RWPE1 (cell line): ENCODE results near the gene ADNP2.

ENCODE experiments used
- CTCF ChIA-PET: fragments of 350-600 bp; sonication (Branson Sonifier 250); formaldehyde crosslinking; extraction: SDS; loops from one replicate; lab custom pipeline; 2021; lab: Yijun Ruan, JAX
- POLR2A ChIA-PET: fragments of 400-600 bp; formaldehyde crosslinking; extraction: SDS; loops from one replicate; lab custom pipeline; 2020; ENCODE audit warnings: antibody characterized with exemption; ENCODE audit not compliant: low non-redundant PET; lab: Yijun Ruan, JAX
- DNase-seq: peaks from one replicate; pipeline ENCODE4 v3.0.0; 2012; ENCODE audit warnings: low spot score
- H3K27ac ChIP-seq: fragments of 450-650 bp; 2 replicates; pipeline ENCODE4 v1.5.1; 2017
- TF ChIP-seq, protein P1 (sequence below): fragments of 450-650 bp; conservative IDR thresholded peaks from 2 replicates; pipeline ENCODE4 v1.5.1; 2017; ENCODE audit warnings: low read depth, mild to moderate bottlenecking

Gene ADNP2

DNA sequence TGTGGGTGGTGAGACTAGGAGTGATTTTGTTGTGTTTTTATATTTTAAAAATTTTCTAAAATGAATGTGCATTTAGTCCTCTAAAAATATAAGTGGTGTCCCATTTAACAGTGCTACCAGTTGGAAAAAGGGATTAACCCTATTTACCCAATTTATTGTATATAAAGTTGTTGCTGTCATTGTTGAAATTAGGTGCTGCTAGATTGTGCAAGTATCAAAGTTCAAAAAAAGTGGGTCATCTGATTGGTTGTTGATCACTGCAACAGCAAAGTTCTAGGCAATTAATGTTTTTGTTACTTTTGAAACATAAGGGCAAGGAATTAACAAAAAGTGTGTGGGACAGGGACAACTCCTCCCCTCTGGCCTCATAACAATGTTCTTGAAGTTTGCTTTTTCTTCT, 40.6 kb downstream of the ADNP2 start:
- POLR2A ChIA-PET, result no interaction called here
- TF ChIP-seq, protein P1, sequence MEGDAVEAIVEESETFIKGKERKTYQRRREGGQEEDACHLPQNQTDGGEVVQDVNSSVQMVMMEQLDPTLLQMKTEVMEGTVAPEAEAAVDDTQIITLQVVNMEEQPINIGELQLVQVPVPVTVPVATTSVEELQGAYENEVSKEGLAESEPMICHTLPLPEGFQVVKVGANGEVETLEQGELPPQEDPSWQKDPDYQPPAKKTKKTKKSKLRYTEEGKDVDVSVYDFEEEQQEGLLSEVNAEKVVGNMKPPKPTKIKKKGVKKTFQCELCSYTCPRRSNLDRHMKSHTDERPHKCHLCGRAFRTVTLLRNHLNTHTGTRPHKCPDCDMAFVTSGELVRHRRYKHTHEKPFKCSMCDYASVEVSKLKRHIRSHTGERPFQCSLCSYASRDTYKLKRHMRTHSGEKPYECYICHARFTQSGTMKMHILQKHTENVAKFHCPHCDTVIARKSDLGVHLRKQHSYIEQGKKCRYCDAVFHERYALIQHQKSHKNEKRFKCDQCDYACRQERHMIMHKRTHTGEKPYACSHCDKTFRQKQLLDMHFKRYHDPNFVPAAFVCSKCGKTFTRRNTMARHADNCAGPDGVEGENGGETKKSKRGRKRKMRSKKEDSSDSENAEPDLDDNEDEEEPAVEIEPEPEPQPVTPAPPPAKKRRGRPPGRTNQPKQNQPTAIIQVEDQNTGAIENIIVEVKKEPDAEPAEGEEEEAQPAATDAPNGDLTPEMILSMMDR, result no peak
- CTCF ChIA-PET, result no interaction called here
- no peak for DNase-seq
- no peak overlapping the region for H3K27ac ChIP-seq

- ChIA-PET POLR2A (no interaction called here), CTCF (no interaction called here)
- TF ChIP-seq, protein P1, result peak; percentile 62
- H3K27ac ChIP-seq, result no peak overlapping the region
- no peak for DNase-seq
These were observed 45.2 kb downstream of the ADNP2 start for GRCh38 chr18:80154293-80154692.

GRCh38 chr18:80157708-80158343, 48.8 kb downstream of the ADNP2 start:
- no peak overlapping the region for H3K27ac ChIP-seq
- CTCF ChIA-PET, result interaction anchor here (0.6 to 1.5 kb wide), 8 partner anchors 10 to 100 kb away, joined by 3 to 12 read pairs (median 4); no protein-coding TSS in a partner anchor
- DNase-seq, result peak; percentile 52
- POLR2A ChIA-PET, result no interaction called here
- TF ChIP-seq, protein P1, result peak; percentile 98

- CTCF ChIA-PET, result interaction anchor here (0.6 to 1.5 kb wide), 9 partner anchors 11 to 165 kb away, joined by 3 to 12 read pairs (median 4); no protein-coding TSS in a partner anchor
- no peak for DNase-seq
- no peak overlapping the region for H3K27ac ChIP-seq
- POLR2A ChIA-PET, result no interaction called here
- TF ChIP-seq, protein P1, result no peak
These were observed 49.3 kb downstream of the ADNP2 start for GRCh38 chr18:80158365-80158764.

GRCh38 chr18:80159713-80160636, 50.9 kb downstream of the ADNP2 start:
- POLR2A ChIA-PET, result no interaction called here
- TF ChIP-seq, protein P1, result no peak
- DNase-seq, result no peak
- H3K27ac ChIP-seq, result no peak overlapping the region
- CTCF ChIA-PET, result interaction anchor here (1.0 kb wide), 1 partner anchor 98 kb away, joined by 3 read pairs; no protein-coding TSS in a partner anchor

DNA sequence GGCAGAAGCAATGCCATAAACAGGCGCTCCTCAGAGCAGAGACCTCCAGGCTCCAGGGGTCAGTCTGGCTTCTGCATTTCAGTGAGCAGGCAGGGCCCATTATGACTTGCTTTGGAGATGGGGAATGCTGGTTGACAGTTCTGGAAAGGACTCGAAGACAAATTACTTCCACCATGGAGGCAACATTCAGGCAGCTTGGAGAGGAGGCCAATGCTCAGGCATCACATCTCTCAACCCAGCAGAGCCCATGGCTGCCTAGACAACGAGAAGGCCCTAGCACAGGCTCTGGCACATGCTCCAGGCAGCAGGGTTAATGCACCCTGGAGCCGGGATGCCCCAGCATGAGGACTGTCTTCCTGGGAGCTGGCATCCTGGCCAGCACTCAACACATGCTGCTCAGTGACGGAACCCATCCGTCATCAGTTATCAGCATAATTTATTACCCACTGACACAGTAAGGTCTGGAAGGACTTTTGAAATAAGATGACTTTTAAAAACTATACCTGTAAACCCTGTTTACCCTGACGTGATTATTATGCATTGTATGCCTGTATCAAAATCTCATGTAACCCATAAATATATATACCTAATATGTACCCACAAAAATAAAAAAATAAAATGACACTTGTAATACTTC, 52.8 kb downstream of the ADNP2 start:
- TF ChIP-seq, protein P1, result no peak
- DNase-seq, result no peak
- ChIA-PET CTCF (no interaction called here), POLR2A (no interaction called here)
- H3K27ac ChIP-seq, result peak overlapping the region; percentile 21
